Esophagus squamous epithelium (tissue), 5 donors: Measurements from ENCODE around the gene CLPTM1L. TPM values are rescaled to one million over a fixed set of nuclear protein-coding genes. Genes with fewer than 3 reads are reported as not detected.

Experiments used
- DNase-seq: peaks from one replicate; lab custom pipeline; 2025; lab: John Stamatoyannopoulos, UW
- H3K27ac ChIP-seq, 4 donors: fragments of 200-600 bp; sonication (generic); one replicate each; pipeline ENCODE4 v1.5.1; 2016 to 2019; ENCODE audit warnings: mild to moderate bottlenecking in 1 of 4
- H3K27me3 ChIP-seq, 4 donors: fragments of 200-600 bp; sonication (generic); 1 replicate in 3 of 4; 2 replicates in 1 of 4; pipeline versions ENCODE4 v1.5.1 to v1.6.0; 2017 to 2021; ENCODE audit warnings: antibody characterized with exemption in 1 of 4
- H3K36me3 ChIP-seq, 3 donors: fragments of 200-600 bp; sonication (generic); one replicate each; pipeline ENCODE4 v1.5.1; 2016 to 2019
- H3K4me1 ChIP-seq, 3 donors: fragments of 200-600 bp; sonication (generic); one replicate each; pipeline ENCODE4 v1.5.1; 2017 to 2019
- H3K4me3 ChIP-seq, 4 donors: fragments of 200-600 bp; sonication (generic); 1 replicate in 3 of 4; 2 replicates in 1 of 4; pipeline ENCODE4 v1.5.1; 2016 to 2019; ENCODE audit warnings: mild to moderate bottlenecking in 2 of 4, moderate library complexity in 1 of 4
- H3K9me3 ChIP-seq, 3 donors: fragments of 200-600 bp; sonication (generic); one replicate each; pipeline ENCODE4 v1.5.1; 2016 to 2019
- CTCF ChIP-seq, 6 experiments: fragments of 450-650 bp in 4 of 6; fragments of 200-600 bp in 2 of 6; sonication (generic) in 2 of 6; IDR thresholded peaks; one replicate each; pipeline ENCODE4 v1.5.1; 2016 to 2019; ENCODE audit warnings: antibody characterized with exemption in 6 of 6, mild to moderate bottlenecking in 4 of 6, moderate library complexity in 4 of 6
- POLR2A ChIP-seq, 4 donors: fragments of 450-650 bp; IDR thresholded peaks; one replicate each; pipeline ENCODE4 v1.6.1; 2017; ENCODE audit warnings: antibody characterized with exemption in 4 of 4, mild to moderate bottlenecking in 4 of 4, moderate library complexity in 3 of 4
- WGBS, 2 donors: methylation state at CpG; one replicate each; pipeline ENCODE4 v1.1.5; 2018; 5-methylcytosine and 5-hydroxymethylcytosine counted together
- intact Hi-C: fragments of 100-400 bp; cut with DNase I; formaldehyde crosslinking; loops from one replicate; pipeline ENCODE4 v1.15.0; 2022
- total RNA-seq, 4 donors: library from RNA; depleted of rRNA; stranded (reverse); fragments of >200 nt; gene quantifications; one replicate each; pipeline ENCODE4 v1.1.0, GENCODE V29; 2016
- donor health status: DM: yes; HTN: yes; CAD: no.

Gene CLPTM1L
- total RNA-seq, 4 donors from 2014 or later: 42.8 to 75.2 (median 65.1) TPM

GRCh38 chr5:1315709-1316587 lies 29.0 kb downstream of the CLPTM1L start:
- Histone ChIP-seq H3K9me3 (no peaks in the 10 kb centered on the region), H3K27me3 (peaks cover 0 to 35% (median 0%) of the 10 kb centered on the region in 4 donors), H3K4me3 (peak overlapping the region in 3 of 4 donors; percentile 2 to 55 (median 29)), H3K36me3 (peaks cover 9 to 42% (median 15%) of the 10 kb centered on the region in 3 donors), H3K27ac (peak overlapping the region in 3 of 4 donors; percentile 29 to 75 (median 75)), H3K4me1 (peaks cover 0 to 38% (median 14%) of the 10 kb centered on the region in 3 donors)
- DNase-seq: no peak
- TF ChIP-seq POLR2A (IDR thresholded peaks at IDR 0.05) (no peak), CTCF (IDR thresholded peaks at IDR 0.05) (no peak)
- WGBS, 2 donors: 10 to 14% methylated on average over 13 to 14 of the region's 33 CpGs
- intact Hi-C loops: no loop called here

- 43 to 53% methylated on average over 4 to 11 of the region's 13 CpGs for WGBS, 2 donors
- DNase-seq: no peak
- H3K9me3 ChIP-seq: no peaks in the 10 kb centered on the region
- H3K27me3 ChIP-seq: peaks cover 0 to 42% (median 0%) of the 10 kb centered on the region in 4 donors
- TF ChIP-seq POLR2A (IDR thresholded peaks at IDR 0.05) (no peak), CTCF (IDR thresholded peaks at IDR 0.05) (no peak)
- intact Hi-C loops: no loop called here
- peak overlapping the region in 2 of 4 donors; percentile 75 for H3K27ac ChIP-seq
- H3K4me1 ChIP-seq: peaks cover 0 to 38% (median 14%) of the 10 kb centered on the region in 3 donors
- peak overlapping the region in 1 of 4 donors; percentile 55 for H3K4me3 ChIP-seq
- H3K36me3 ChIP-seq: peaks cover 5 to 34% (median 11%) of the 10 kb centered on the region in 3 donors
Measured at GRCh38 chr5:1315018-1315708, 29.7 kb downstream of the CLPTM1L start.

GRCh38 chr5:1314564-1314982 lies 30.3 kb downstream of the CLPTM1L start:
- Histone ChIP-seq H3K27ac (peak overlapping the region in 1 of 4 donors; percentile 44), H3K4me1 (peaks cover 0 to 38% (median 14%) of the 10 kb centered on the region in 3 donors), H3K36me3 (peaks cover under 1 to 28% (median 6%) of the 10 kb centered on the region in 3 donors), H3K4me3 (no peak overlapping the region), H3K9me3 (no peaks in the 10 kb centered on the region), H3K27me3 (peaks cover 0 to 47% (median 0%) of the 10 kb centered on the region in 4 donors)
- 85% methylated on average over 10 of the region's 13 CpGs; no CpG with 5 or more reads in 1 of the 2 donors for WGBS, 2 donors
- intact Hi-C loops: no loop called here
- no peak for TF ChIP-seq CTCF (IDR thresholded peaks at IDR 0.05)
- no peak for TF ChIP-seq POLR2A (IDR thresholded peaks at IDR 0.05)
- no peak for DNase-seq

GRCh38 chr5:1312993-1313833 lies 31.7 kb downstream of the CLPTM1L start:
- H3K4me3 ChIP-seq: no peak overlapping the region
- peaks cover 0 to 38% (median 14%) of the 10 kb centered on the region in 3 donors for H3K4me1 ChIP-seq
- 44 to 47% methylated on average over 10 to 11 of the region's 25 CpGs for WGBS, 2 donors
- no peak for TF ChIP-seq POLR2A (IDR thresholded peaks at IDR 0.05)
- TF ChIP-seq CTCF (IDR thresholded peaks at IDR 0.05): no peak
- no peak for DNase-seq
- peaks cover 0 to 14% (median 0%) of the 10 kb centered on the region in 3 donors for H3K36me3 ChIP-seq
- intact Hi-C loops: no loop called here
- peak overlapping the region in 1 of 4 donors; percentile 44 for H3K27ac ChIP-seq
- H3K27me3 ChIP-seq: peaks cover 0 to 55% (median 0%) of the 10 kb centered on the region in 4 donors
- H3K9me3 ChIP-seq: no peaks in the 10 kb centered on the region
